Stimulated activated memory B cell treated with anti-CD40 and anti-IgM and Interleukin-4, amounts not matched to agents 10 μg/mL and 1 μg/mL and 100 μg/mL, for 72 hours (primary cell): ENCODE data around the gene ARHGEF4.
A peak's percentile ranks its signal among the peaks of the same experiment; 100 is the strongest.

Experiments
- ATAC-seq: fragments of 150-1000 bp; cut with Tn5 transposase; 2 replicates; pipeline ENCODE4 v1.10.0; 2021
- H3K27ac Mint-ChIP-seq: one replicate; pipeline ENCODE4 v1.8.0; 2022; ENCODE audit warnings: mild to moderate bottlenecking, mixed read lengths
- H3K27me3 Mint-ChIP-seq: one replicate; pipeline ENCODE4 v1.8.0; 2022; ENCODE audit warnings: mixed read lengths
- H3K36me3 Mint-ChIP-seq: one replicate; pipeline ENCODE4 v1.8.0; 2022; ENCODE audit warnings: mixed read lengths
- H3K4me1 Mint-ChIP-seq: one replicate; pipeline ENCODE4 v1.8.0; 2022; ENCODE audit warnings: mixed read lengths
- H3K4me3 Mint-ChIP-seq: one replicate; pipeline ENCODE4 v1.8.0; 2022; ENCODE audit warnings: mild to moderate bottlenecking, moderate library complexity, mixed read lengths
- H3K9me3 Mint-ChIP-seq: one replicate; pipeline ENCODE4 v1.8.0; 2022; ENCODE audit warnings: mixed read lengths

Gene ARHGEF4

GRCh38 chr2:130873700-130874346 is 37.1 kb downstream of the ARHGEF4 start:
- Mint-ChIP-seq H3K27ac (peak overlapping the region; percentile 48), H3K9me3 (peaks cover 6% of the 10 kb centered on the region), H3K4me1 (peaks cover 14% of the 10 kb centered on the region), H3K36me3 (no peaks in the 10 kb centered on the region), H3K4me3 (no peak overlapping the region), H3K27me3 (peaks cover 35% of the 10 kb centered on the region)
- ATAC-seq = peak; percentile 78

GRCh38 chr2:130874512-130874911 is 37.8 kb downstream of the ARHGEF4 start:
- H3K9me3 Mint-ChIP-seq = peaks cover 6% of the 10 kb centered on the region
- peaks cover 28% of the 10 kb centered on the region for H3K27me3 Mint-ChIP-seq
- H3K4me3 Mint-ChIP-seq = no peak overlapping the region
- peak overlapping the region; percentile 48 for H3K27ac Mint-ChIP-seq
- no peaks in the 10 kb centered on the region for H3K36me3 Mint-ChIP-seq
- no peak for ATAC-seq
- H3K4me1 Mint-ChIP-seq = peaks cover 14% of the 10 kb centered on the region

DNA sequence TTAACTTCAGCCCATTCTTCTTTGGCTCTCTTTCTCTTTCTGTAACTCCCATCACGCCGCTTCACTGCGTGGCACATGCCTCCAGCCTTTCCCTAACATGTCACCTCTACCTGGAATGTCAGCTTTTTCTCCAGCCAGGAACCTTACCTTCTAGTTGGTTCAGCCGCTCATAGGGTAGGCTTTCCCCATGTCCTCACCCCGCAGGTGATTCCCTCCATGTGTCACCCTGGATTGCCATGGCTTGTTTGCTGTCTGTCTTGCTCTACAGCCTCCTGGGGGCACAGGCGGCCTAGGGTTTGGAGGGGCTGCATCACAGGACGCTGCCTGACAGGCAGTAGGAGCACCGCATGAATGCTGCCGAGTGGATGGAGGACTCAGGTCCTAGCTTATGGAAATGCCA is 39.2 kb downstream of the ARHGEF4 start:
- peaks cover 16% of the 10 kb centered on the region for H3K27me3 Mint-ChIP-seq
- ATAC-seq = no peak
- peaks cover 14% of the 10 kb centered on the region for H3K4me1 Mint-ChIP-seq
- H3K4me3 Mint-ChIP-seq = no peak overlapping the region
- H3K36me3 Mint-ChIP-seq = no peaks in the 10 kb centered on the region
- peaks cover 6% of the 10 kb centered on the region for H3K9me3 Mint-ChIP-seq
- H3K27ac Mint-ChIP-seq = no peak overlapping the region

- Mint-ChIP-seq H3K4me1 (peaks cover 14% of the 10 kb centered on the region), H3K27ac (no peak overlapping the region), H3K9me3 (peaks cover 6% of the 10 kb centered on the region), H3K36me3 (no peaks in the 10 kb centered on the region), H3K4me3 (no peak overlapping the region), H3K27me3 (peaks cover 27% of the 10 kb centered on the region)
- no peak for ATAC-seq
These were observed 40.5 kb downstream of the ARHGEF4 start for GRCh38 chr2:130877258-130877657.

- Mint-ChIP-seq H3K4me3 (no peak overlapping the region), H3K27me3 (peaks cover 38% of the 10 kb centered on the region), H3K4me1 (peaks cover 14% of the 10 kb centered on the region), H3K36me3 (no peaks in the 10 kb centered on the region), H3K9me3 (peaks cover 6% of the 10 kb centered on the region), H3K27ac (no peak overlapping the region)
- no peak for ATAC-seq
These were observed 41.6 kb downstream of the ARHGEF4 start for GRCh38 chr2:130878316-130878715.

DNA sequence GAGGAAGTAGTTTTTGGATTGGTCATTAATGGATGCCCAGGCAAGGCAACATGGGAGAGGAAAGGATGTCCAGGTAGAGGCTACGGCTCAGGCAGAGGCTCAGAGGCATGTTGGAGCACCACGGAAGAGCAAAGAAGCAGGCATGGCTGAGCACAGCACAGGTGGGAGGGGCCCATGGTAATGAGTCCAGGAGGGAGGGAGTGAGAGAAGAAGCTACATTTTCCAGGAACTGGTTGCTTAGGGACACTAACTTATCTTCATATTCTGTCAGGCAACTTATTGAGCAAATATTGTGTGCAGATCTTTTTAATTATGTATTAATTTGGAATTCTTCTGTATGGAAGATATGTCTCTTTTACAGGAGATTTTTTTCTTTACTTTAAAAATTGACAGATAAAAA is 42.2 kb downstream of the ARHGEF4 start:
- H3K27me3 Mint-ChIP-seq = peaks cover 42% of the 10 kb centered on the region
- no peak overlapping the region for H3K4me3 Mint-ChIP-seq
- no peaks in the 10 kb centered on the region for H3K36me3 Mint-ChIP-seq
- H3K27ac Mint-ChIP-seq = no peak overlapping the region
- ATAC-seq = no peak
- H3K4me1 Mint-ChIP-seq = peaks cover 11% of the 10 kb centered on the region
- peaks cover 6% of the 10 kb centered on the region for H3K9me3 Mint-ChIP-seq

- ATAC-seq = no peak
- no peaks in the 10 kb centered on the region for H3K36me3 Mint-ChIP-seq
- no peaks in the 10 kb centered on the region for H3K9me3 Mint-ChIP-seq
These were observed 45.5 kb downstream of the ARHGEF4 start for GRCh38 chr2:130882111-130882690.

DNA sequence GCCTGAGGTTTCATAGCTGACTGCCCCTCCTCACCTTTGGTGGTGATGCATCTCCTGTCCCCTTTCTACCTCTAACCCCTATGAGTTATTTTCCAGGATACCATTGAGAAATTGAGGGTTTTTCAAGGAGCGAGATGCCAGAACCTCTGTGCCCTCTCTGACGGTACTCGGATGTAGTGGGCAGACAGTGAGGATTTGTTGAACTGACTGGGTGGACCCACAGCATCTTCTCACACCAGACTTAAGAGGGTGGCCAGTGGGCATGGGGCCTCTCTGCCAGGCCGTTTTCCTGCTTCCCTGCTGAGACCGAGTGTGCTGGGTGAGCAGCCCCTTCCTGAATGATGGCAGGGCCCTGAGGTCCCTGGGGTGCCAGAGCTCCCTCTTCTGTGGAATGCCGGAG is 46.3 kb downstream of the ARHGEF4 start:
- H3K27me3 Mint-ChIP-seq = peaks cover 36% of the 10 kb centered on the region
- no peaks in the 10 kb centered on the region for H3K4me1 Mint-ChIP-seq
- no peaks in the 10 kb centered on the region for H3K36me3 Mint-ChIP-seq
- H3K4me3 Mint-ChIP-seq = no peak overlapping the region
- H3K27ac Mint-ChIP-seq = no peak overlapping the region
- no peak for ATAC-seq
- no peaks in the 10 kb centered on the region for H3K9me3 Mint-ChIP-seq

More at GRCh38 chr2:130882111-130882690, 45.5 kb downstream of the ARHGEF4 start:
- Mint-ChIP-seq H3K27me3 (peaks cover 29% of the 10 kb centered on the region), H3K4me1 (no peaks in the 10 kb centered on the region), H3K4me3 (no peak overlapping the region), H3K27ac (no peak overlapping the region)

DNA sequence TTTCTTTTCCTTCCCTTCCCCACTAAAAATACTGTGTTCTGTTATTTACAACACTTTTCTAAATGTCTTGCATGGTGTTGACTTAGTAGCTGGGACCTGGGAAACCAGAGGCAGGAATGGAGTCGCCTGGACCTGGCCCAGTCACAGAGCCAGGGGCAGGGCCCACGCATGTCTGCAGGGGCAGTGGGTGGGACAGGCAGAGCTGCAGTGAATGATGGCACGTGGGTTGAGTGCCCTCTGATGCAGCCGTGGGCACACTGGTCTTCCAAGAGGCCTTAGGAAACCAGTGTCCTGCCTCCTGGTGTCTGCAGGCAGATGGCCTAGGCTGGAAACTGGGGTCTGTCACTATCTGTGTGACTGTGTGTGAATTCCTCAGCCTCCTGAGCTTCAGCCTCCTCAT is 46.8 kb downstream of the ARHGEF4 start:
- H3K27me3 Mint-ChIP-seq = peaks cover 41% of the 10 kb centered on the region
- no peaks in the 10 kb centered on the region for H3K9me3 Mint-ChIP-seq
- no peaks in the 10 kb centered on the region for H3K4me1 Mint-ChIP-seq

DNA sequence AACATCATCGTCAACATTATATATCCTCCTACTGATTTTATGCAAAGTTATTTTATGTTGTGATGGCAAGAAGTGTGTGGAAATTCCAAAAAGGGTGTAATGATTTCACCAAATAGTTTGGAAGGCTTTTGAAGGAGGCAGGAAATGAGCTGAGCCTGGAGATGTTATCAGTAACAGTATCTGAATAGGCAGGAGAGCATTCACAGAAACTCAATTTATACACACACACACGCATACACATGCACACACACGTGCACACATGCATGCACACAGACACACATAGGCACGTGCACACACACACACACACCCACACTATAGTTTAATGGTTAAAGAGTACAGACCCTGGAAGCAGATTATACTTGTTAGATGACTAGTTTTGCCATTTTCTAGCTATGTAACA is 47.3 kb downstream of the ARHGEF4 start:
- Mint-ChIP-seq H3K27ac (no peak overlapping the region), H3K4me3 (no peak overlapping the region)

More for the DNA sequence above, 46.8 kb downstream of the ARHGEF4 start:
- Mint-ChIP-seq H3K36me3 (no peaks in the 10 kb centered on the region), H3K27ac (no peak overlapping the region), H3K4me3 (no peak overlapping the region)
- no peak for ATAC-seq

DNA sequence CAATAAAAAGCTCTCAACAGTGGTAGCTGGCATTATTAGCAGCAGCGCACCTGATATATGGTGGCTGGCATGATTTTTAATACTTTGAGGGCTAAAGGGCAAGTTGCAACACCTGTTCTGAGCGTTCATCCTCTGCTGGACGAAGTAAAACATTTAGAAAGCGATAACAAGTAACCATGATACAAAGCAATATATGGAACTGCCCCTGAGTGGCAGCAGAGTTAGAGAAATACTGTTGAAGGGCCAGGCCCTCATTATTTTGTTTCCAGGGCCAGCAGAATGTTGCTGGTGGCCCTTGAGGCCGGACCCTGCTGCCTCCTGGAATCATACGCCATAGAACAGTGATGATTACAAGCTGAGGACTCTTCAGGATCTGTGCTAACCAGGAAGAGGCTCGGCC is 47.8 kb downstream of the ARHGEF4 start:
- Mint-ChIP-seq H3K36me3 (no peaks in the 10 kb centered on the region), H3K27me3 (peaks cover 51% of the 10 kb centered on the region), H3K27ac (no peak overlapping the region), H3K4me3 (no peak overlapping the region), H3K4me1 (no peaks in the 10 kb centered on the region), H3K9me3 (no peaks in the 10 kb centered on the region)
- ATAC-seq = no peak

More for the DNA sequence above, 47.3 kb downstream of the ARHGEF4 start:
- peaks cover 46% of the 10 kb centered on the region for H3K27me3 Mint-ChIP-seq
- H3K9me3 Mint-ChIP-seq = no peaks in the 10 kb centered on the region
- H3K36me3 Mint-ChIP-seq = no peaks in the 10 kb centered on the region
- no peak for ATAC-seq
- no peaks in the 10 kb centered on the region for H3K4me1 Mint-ChIP-seq

DNA sequence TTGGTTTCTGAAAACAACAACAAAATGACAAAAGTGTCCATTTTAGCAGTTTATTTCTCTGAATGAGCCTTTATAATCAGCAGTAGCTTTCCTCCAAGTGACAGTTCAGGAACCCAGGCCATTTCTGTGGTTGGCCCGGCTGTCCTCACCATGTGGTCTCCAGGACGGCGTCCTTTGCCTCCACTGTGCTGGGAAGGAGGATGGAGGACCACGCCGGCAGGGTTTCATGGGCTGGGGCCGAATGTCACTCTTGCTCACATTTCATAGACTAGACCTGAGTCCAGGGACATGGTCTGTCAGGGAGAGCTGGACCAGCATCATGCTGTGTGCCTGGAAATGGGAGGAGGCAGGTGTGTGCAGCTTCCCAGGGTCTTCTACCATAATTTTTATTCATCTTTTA is 50.9 kb downstream of the ARHGEF4 start:
- ATAC-seq = no peak
- H3K27ac Mint-ChIP-seq = no peak overlapping the region
- H3K27me3 Mint-ChIP-seq = peaks cover 44% of the 10 kb centered on the region
- no peaks in the 10 kb centered on the region for H3K9me3 Mint-ChIP-seq
- no peaks in the 10 kb centered on the region for H3K36me3 Mint-ChIP-seq
- H3K4me3 Mint-ChIP-seq = no peak overlapping the region
- no peaks in the 10 kb centered on the region for H3K4me1 Mint-ChIP-seq

DNA sequence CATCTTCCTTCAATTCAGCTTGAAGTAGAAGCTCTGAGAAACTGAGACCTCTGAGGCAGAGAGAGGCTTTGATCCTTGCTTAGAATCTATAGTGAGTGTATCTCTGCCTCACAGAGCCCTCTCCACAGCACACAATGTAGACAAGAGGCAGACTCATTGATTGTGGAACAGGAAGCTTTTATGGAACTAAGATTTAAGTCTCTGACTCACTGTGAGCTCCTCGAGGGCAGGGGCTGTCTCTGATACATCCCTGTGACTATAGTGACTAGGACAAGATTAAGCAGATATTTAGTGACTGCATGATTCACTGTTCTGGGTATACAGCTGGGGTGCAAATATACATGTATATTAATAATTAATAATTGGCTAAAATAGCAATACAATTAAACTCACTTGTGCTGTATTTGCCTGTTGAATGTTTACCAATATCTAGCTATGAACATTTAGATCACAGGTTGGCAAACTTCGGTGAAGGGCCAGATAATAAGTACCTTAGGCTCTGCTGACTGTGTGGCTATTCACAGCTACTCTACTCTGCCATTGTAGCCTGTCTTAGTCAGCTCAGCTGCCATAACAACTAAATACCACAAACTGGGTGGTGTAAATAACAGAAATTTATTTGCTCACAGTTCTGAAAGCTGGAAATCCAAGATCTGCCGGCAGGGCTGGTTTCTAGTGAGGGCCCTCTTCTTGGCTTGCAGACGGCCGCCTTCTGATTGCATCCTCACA is 54.4 kb downstream of the ARHGEF4 start:
- no peak for ATAC-seq
- Mint-ChIP-seq H3K27ac (no peak overlapping the region), H3K4me3 (no peak overlapping the region), H3K4me1 (no peaks in the 10 kb centered on the region), H3K36me3 (no peaks in the 10 kb centered on the region), H3K27me3 (peaks cover 52% of the 10 kb centered on the region), H3K9me3 (peaks cover 2% of the 10 kb centered on the region)

DNA sequence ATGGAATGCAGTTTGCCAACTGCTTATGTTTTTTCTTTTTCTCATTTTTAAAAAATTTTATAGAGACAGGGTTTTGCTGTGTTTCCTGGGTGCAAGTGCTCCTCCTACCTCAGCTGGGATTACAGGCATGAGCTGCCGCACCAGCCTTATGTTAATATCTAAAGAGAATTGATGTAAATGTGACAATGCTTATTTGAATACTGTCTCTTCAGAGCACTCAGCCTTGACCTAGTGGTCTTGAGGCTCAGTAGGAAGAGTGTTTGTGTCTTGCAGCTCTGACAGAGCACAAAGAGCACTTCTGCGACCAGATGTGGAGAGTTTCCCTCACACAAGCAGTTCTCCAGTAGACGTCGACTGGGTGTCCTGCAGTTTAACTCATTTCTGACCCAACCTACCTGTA is 55.3 kb downstream of the ARHGEF4 start:
- H3K4me1 Mint-ChIP-seq = no peaks in the 10 kb centered on the region
- H3K27me3 Mint-ChIP-seq = peaks cover 60% of the 10 kb centered on the region
- H3K4me3 Mint-ChIP-seq = no peak overlapping the region
- ATAC-seq = peak; percentile 32
- no peak overlapping the region for H3K27ac Mint-ChIP-seq
- peaks cover 2% of the 10 kb centered on the region for H3K9me3 Mint-ChIP-seq
- H3K36me3 Mint-ChIP-seq = no peaks in the 10 kb centered on the region

DNA sequence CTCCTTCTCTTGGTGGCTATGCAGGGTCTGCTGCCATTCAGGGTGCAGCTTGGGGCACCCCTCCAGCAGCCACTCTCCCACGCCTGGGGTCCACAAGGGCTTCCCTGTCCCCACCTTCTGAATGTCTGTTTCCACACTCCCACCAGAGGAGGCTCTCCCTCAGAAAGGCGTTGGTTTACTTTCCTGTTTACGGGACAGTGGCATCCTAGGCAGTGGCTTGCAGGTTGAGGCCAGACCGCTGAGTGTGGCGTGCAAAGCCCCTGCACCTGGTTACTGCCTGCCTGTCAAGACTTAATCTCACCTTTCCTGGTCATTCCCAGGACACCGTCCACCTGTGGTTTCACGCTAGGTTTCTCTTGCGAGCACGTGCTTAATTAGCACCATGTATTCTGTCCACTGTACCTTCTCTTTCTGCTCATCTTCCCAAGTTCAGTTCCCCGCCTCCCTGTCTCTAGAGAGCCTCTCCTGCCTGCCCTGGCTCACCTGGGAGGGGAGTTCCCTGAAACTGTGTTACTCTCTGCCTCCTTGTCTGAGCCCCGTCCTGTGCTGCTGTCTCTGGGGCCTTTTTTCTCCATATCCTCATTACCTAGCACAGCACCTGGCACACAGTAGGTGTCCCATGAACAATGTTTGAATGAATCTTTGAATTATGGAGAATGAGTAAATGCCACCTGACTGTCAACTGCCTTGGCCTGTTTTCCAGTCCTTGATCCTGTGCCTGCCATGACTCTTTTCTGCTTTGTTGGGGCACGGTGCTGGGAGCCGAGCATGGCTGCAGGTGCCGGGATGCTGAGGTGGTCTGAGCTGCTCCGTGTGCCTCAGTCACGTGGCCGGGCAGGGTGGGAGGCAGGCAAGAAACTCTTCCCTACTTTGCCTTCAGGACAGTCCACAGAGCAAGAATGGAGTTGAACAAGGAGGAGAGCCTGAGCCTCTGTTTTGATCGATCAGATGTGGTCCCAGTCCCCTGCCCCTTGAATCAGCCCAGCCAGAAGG is 56.4 kb downstream of the ARHGEF4 start:
- peaks cover 2% of the 10 kb centered on the region for H3K9me3 Mint-ChIP-seq
- H3K4me1 Mint-ChIP-seq = no peaks in the 10 kb centered on the region
- peak; percentile 13 for ATAC-seq
- no peak overlapping the region for H3K4me3 Mint-ChIP-seq
- no peak overlapping the region for H3K27ac Mint-ChIP-seq
- H3K27me3 Mint-ChIP-seq = peaks cover 52% of the 10 kb centered on the region
- no peaks in the 10 kb centered on the region for H3K36me3 Mint-ChIP-seq
